H9 (cell line): ENCODE results near the gene HTR2B. TPM values are rescaled to one million over a fixed set of nuclear protein-coding genes. Genes with fewer than 3 reads are reported as not detected.

Experiments used
- DNase-seq: peaks from one replicate; pipeline ENCODE4 v3.0.0-alpha.2; 2017
- H2AFZ ChIP-seq: one replicate; pipeline ENCODE4 v1.6.1; 2013; ENCODE audit warnings: mild to moderate bottlenecking, low read length, control low read depth, moderate library complexity
- H2AK5ac ChIP-seq: 2 replicates; pipeline ENCODE4 v1.6.1; 2013; ENCODE audit warnings: low read length, control low read depth, mixed read lengths; ENCODE audit not compliant: insufficient read length
- H2BK120ac ChIP-seq: one replicate; pipeline ENCODE4 v1.6.1; 2013; ENCODE audit warnings: low read depth, mild to moderate bottlenecking, low read length, control low read depth, inconsistent platforms; ENCODE audit not compliant: poor library complexity, severe bottlenecking
- H2BK12ac ChIP-seq: 2 replicates; pipeline ENCODE4 v1.6.1; 2013; ENCODE audit warnings: low read length, control low read depth, mixed read lengths, low read depth; ENCODE audit not compliant: insufficient read length
- H2BK15ac ChIP-seq: 2 replicates; pipeline ENCODE4 v1.6.1; 2013; ENCODE audit warnings: low read depth, low read length, control low read depth
- H2BK20ac ChIP-seq: one replicate; pipeline ENCODE4 v1.6.1; 2013; ENCODE audit warnings: low read depth, mild to moderate bottlenecking, low read length, control low read depth, inconsistent platforms; ENCODE audit not compliant: poor library complexity, severe bottlenecking
- H2BK5ac ChIP-seq: 2 replicates; pipeline ENCODE4 v1.6.1; 2013; ENCODE audit warnings: low read length, control low read depth, mixed read lengths; ENCODE audit not compliant: insufficient read length
- H3K14ac ChIP-seq: 2 replicates; pipeline ENCODE4 v1.6.1; 2013; ENCODE audit warnings: low read length, control low read depth; ENCODE audit not compliant: insufficient read depth
- H3K18ac ChIP-seq: 2 replicates; pipeline ENCODE4 v1.6.1; 2013; ENCODE audit warnings: low read depth, mild to moderate bottlenecking, mixed read lengths, low read length, control low read depth; ENCODE audit not compliant: insufficient read length
- H3K23ac ChIP-seq: 2 replicates; pipeline ENCODE4 v1.6.1; 2013; ENCODE audit warnings: low read length, control low read depth, mixed read lengths, low read depth; ENCODE audit not compliant: insufficient read length
- H3K23me2 ChIP-seq: 2 replicates; pipeline ENCODE4 v1.6.1; 2013; ENCODE audit warnings: low read depth, mild to moderate bottlenecking, mixed read lengths, low read length, control low read depth; ENCODE audit not compliant: insufficient read length, poor library complexity, severe bottlenecking
- H3K27ac ChIP-seq: 2 replicates; pipeline ENCODE4 v1.5.1; 2013; ENCODE audit warnings: low read length, control low read depth, mixed read lengths, low read depth; ENCODE audit not compliant: insufficient read length
- H3K27me3 ChIP-seq: 2 replicates; pipeline ENCODE4 v1.6.1; 2013; ENCODE audit warnings: low read length, control low read depth, inconsistent platforms; ENCODE audit not compliant: insufficient read depth
- H3K4ac ChIP-seq: 2 replicates; pipeline ENCODE4 v1.6.1; 2013; ENCODE audit warnings: low read depth, mild to moderate bottlenecking, control low read depth, inconsistent platforms, low read length, moderate library complexity
- H3K4me1 ChIP-seq: 2 replicates; pipeline ENCODE4 v1.6.1; 2013; ENCODE audit warnings: low read length, control low read depth, inconsistent platforms; ENCODE audit not compliant: insufficient read depth
- H3K4me2 ChIP-seq: 2 replicates; pipeline ENCODE4 v1.6.1; 2013; ENCODE audit warnings: low read length, control low read depth, mixed read lengths; ENCODE audit not compliant: insufficient read length, insufficient read depth
- H3K56ac ChIP-seq: 2 replicates; pipeline ENCODE4 v1.6.1; 2013; ENCODE audit warnings: low read depth, mild to moderate bottlenecking, mixed read lengths, low read length, control low read depth; ENCODE audit not compliant: insufficient read length
- H3K79me1 ChIP-seq: 2 replicates; pipeline ENCODE4 v1.6.1; 2013; ENCODE audit warnings: low read depth, mild to moderate bottlenecking, moderate library complexity, low read length, control low read depth, inconsistent platforms; ENCODE audit not compliant: insufficient read depth, poor library complexity, severe bottlenecking
- H3K79me2 ChIP-seq: 2 replicates; pipeline ENCODE4 v1.6.1; 2013; ENCODE audit warnings: low read length, control low read depth, inconsistent platforms; ENCODE audit not compliant: insufficient read depth
- H3K9ac ChIP-seq: 2 replicates; pipeline ENCODE4 v1.6.1; 2013; ENCODE audit warnings: low read length, control low read depth, mixed read lengths; ENCODE audit not compliant: insufficient read length; ENCODE audit errors: extremely low read depth
- H3K9me3 ChIP-seq: one replicate; pipeline ENCODE4 v1.6.1; 2013; ENCODE audit warnings: low read depth, low read length, inconsistent platforms; ENCODE audit not compliant: control insufficient read depth
- H3T11ph ChIP-seq: one replicate; pipeline ENCODE4 v1.6.1; 2013; ENCODE audit warnings: mild to moderate bottlenecking, low read length, control low read depth, inconsistent platforms
- H4K20me1 ChIP-seq: one replicate; pipeline ENCODE4 v1.6.1; 2013; ENCODE audit not compliant: control insufficient read depth, insufficient read length, insufficient read depth
- H4K5ac ChIP-seq: 2 replicates; pipeline ENCODE4 v1.6.1; 2013; ENCODE audit warnings: low read depth, mild to moderate bottlenecking, mixed read lengths, low read length, control low read depth; ENCODE audit not compliant: insufficient read length
- H4K8ac ChIP-seq: replicated peaks from 2 replicates; pipeline ENCODE4 v1.6.1; 2013; ENCODE audit warnings: low read length, control low read depth, mixed read lengths, low read depth; ENCODE audit not compliant: insufficient read length
- H4K91ac ChIP-seq: 2 replicates; pipeline ENCODE4 v1.6.1; 2013; ENCODE audit warnings: low read depth, mild to moderate bottlenecking, moderate library complexity, mixed read lengths, low read length, control low read depth; ENCODE audit not compliant: insufficient read length
- H3K27ac Mint-ChIP-seq, 3 experiments: 2 replicates in 2 of 3; 3 replicates in 1 of 3; pipeline ENCODE4 v1.8.0; 2020 to 2021; ENCODE audit warnings: mixed read lengths in 3 of 3, mild to moderate bottlenecking in 1 of 3, moderate library complexity in 1 of 3
- H3K27me3 Mint-ChIP-seq: 2 replicates; pipeline ENCODE4 v1.8.0; 2021; ENCODE audit warnings: low read depth, mild to moderate bottlenecking, moderate library complexity, mixed read lengths
- H3K36me3 Mint-ChIP-seq, 3 experiments: 2 replicates in 2 of 3; 3 replicates in 1 of 3; pipeline ENCODE4 v1.8.0; 2020 to 2021; ENCODE audit warnings: low read depth in 3 of 3, mixed read lengths in 3 of 3; ENCODE audit not compliant: insufficient read depth in 1 of 3
- H3K4me1 Mint-ChIP-seq, 2 experiments: 2 replicates each; pipeline ENCODE4 v1.8.0; 2020; ENCODE audit warnings: mixed read lengths in 2 of 2
- H3K4me3 Mint-ChIP-seq, 2 experiments: 2 replicates in 1 of 2; 3 replicates in 1 of 2; pipeline ENCODE4 v1.8.0; 2020 to 2021; ENCODE audit warnings: mild to moderate bottlenecking in 2 of 2, mixed read lengths in 2 of 2, moderate library complexity in 1 of 2
- H3K9me3 Mint-ChIP-seq, 2 experiments: 2 replicates in 1 of 2; 3 replicates in 1 of 2; pipeline ENCODE4 v1.8.0; 2020; ENCODE audit warnings: mild to moderate bottlenecking in 2 of 2, mixed read lengths in 2 of 2, moderate library complexity in 1 of 2
- CTCF ChIP-seq: fragments of 200-600 bp; sonication (generic); conservative IDR thresholded peaks from 3 replicates; pipeline ENCODE4 v1.8.0; 2021; ENCODE audit warnings: antibody characterized with exemption, mild to moderate bottlenecking
- WGBS: extraction: QIAGEN DNeasy Blood & Tissue Kit; methylation state at CpG from one replicate; pipeline ENCODE4 v1.1.7; 2013; ENCODE audit warnings: missing lambda C conversion rate, low lambda C conversion rate, mixed read lengths; ENCODE audit not compliant: insufficient read length; ENCODE audit errors: extremely low coverage; 5-methylcytosine and 5-hydroxymethylcytosine counted together
- total RNA-seq: library from RNA; stranded (reverse); gene quantifications from 2 replicates; pipeline ENCODE4 v1.2.1, GENCODE V29; 2021

The HTR2B gene
- total RNA-seq, 1 experiment from 2014 or later: not detected

- peaks cover 21 to 27% of the 10 kb centered on the region in 2 experiments for H3K4me1 Mint-ChIP-seq
- H3K4me2 ChIP-seq: no peak overlapping the region
- no peak overlapping the region for H2BK120ac ChIP-seq
- no peak overlapping the region for H3K14ac ChIP-seq
- no peaks in the 10 kb centered on the region for H3K9me3 Mint-ChIP-seq
- no peaks in the 10 kb centered on the region for H3K36me3 Mint-ChIP-seq
- H4K8ac ChIP-seq: no peak overlapping the region
- no peak overlapping the region for H3K23ac ChIP-seq
- no peak overlapping the region for H2BK5ac ChIP-seq
- H2BK15ac ChIP-seq: no peak overlapping the region
- no peak overlapping the region for H3K27ac ChIP-seq
- no peak for TF ChIP-seq CTCF
- no peaks in the 10 kb centered on the region; the same call in 1 of the 2 replicates for H3K79me2 ChIP-seq
- no peaks in the 10 kb centered on the region for H4K20me1 ChIP-seq
- no peaks in the 10 kb centered on the region for H3K27me3 ChIP-seq
- H3T11ph ChIP-seq: no peak overlapping the region
- H3K27me3 Mint-ChIP-seq: no peaks in the 10 kb centered on the region
- H2AK5ac ChIP-seq: no peak overlapping the region
- H3K4me1 ChIP-seq: no peaks in the 10 kb centered on the region; the same call in 1 of the 2 replicates
- no peak overlapping the region for H3K9ac ChIP-seq
- whole genome bisulfite sequencing: no CpG with 5 or more reads among the region's 6 CpGs
- no peak overlapping the region for H4K5ac ChIP-seq
- peak overlapping the region in 1 of 3 experiments; percentile 87; a peak in 2 of 7 replicates for H3K27ac Mint-ChIP-seq
- H2BK12ac ChIP-seq: no peak overlapping the region
- H3K56ac ChIP-seq: no peak overlapping the region
- H4K91ac ChIP-seq: no peak overlapping the region
- no peak overlapping the region for H2AFZ ChIP-seq
- no peak overlapping the region for H2BK20ac ChIP-seq
- no peaks in the 10 kb centered on the region for H3K79me1 ChIP-seq
- no peaks in the 10 kb centered on the region for H3K9me3 ChIP-seq
- DNase-seq: no peak
- no peaks in the 10 kb centered on the region for H3K23me2 ChIP-seq
- no peak overlapping the region for H3K4me3 Mint-ChIP-seq
- H3K18ac ChIP-seq: no peak overlapping the region
- H3K4ac ChIP-seq: no peak overlapping the region
Measured at GRCh38 chr2:231130336-231131056, 5.7 kb upstream of the HTR2B start.
